ENCODE data around the gene HPDL.

GRCh38 chr1:45355683-45356082 is 29.0 kb downstream of the HPDL start:
- TF ChIP-seq CTCF (IDR thresholded peaks at IDR 0.05), result no peak
- no peak for TF ChIP-seq POLR2A (IDR thresholded peaks at IDR 0.05)

Measured in prostate gland (tissue), 2 donors.